Measurements from ENCODE around the gene ELL. TPM values are rescaled to one million over a fixed set of nuclear protein-coding genes. Genes with fewer than 3 reads are reported as not detected.
"Not testable (repeated sequence)": the region's sequence is repeated elsewhere in the genome, so short reads cannot be mapped to it uniquely, and the experiment has no call there.

The ELL gene
- total RNA-seq, 4 donors from 2014 or later, result 9.1 to 35.1 (median 20.1) TPM

- H3K9me3 ChIP-seq, result no peaks in the 10 kb centered on the region
- peaks cover 34 to 45% (median 40%) of the 10 kb centered on the region in 4 donors for H3K4me1 ChIP-seq
- intact Hi-C loops (cut with DNase I), result loop anchor here (5.0 kb wide), 1 partner anchor 135 kb away; no protein-coding TSS in a partner anchor
- no peak for TF ChIP-seq POLR2AphosphoS5 (IDR thresholded peaks at IDR 0.05)
- TF ChIP-seq POLR2A (IDR thresholded peaks at IDR 0.05; ENCODE audit: low read depth), result no peak
- TF ChIP-seq EP300 (IDR thresholded peaks at IDR 0.05), result no peak
- TF ChIP-seq CTCF (IDR thresholded peaks at IDR 0.05), result no peak
- H3K27me3 ChIP-seq, result no peaks in the 10 kb centered on the region
- no peak overlapping the region for H3K27ac ChIP-seq (replicated peaks in 1 of 4)
- no peak overlapping the region for H3K4me3 ChIP-seq
- no peak for DNase-seq (ENCODE audit: extremely low spot score)
- H3K36me3 ChIP-seq, result no peaks in the 10 kb centered on the region
- WGBS, result 77% methylated on average over 16 of the region's 16 CpGs
Measured at GRCh38 chr19:18412610-18413239, 109.1 kb downstream of the ELL start.

GRCh38 chr19:18408053-18408476, 113.8 kb downstream of the ELL start:
- Histone ChIP-seq H3K4me1 (peaks cover 0 to 7% (median 3%) of the 10 kb centered on the region in 4 donors), H3K9me3 (no peaks in the 10 kb centered on the region), H3K27me3 (no peaks in the 10 kb centered on the region), H3K27ac (replicated peaks in 1 of 4) (no peak overlapping the region), H3K4me3 (no peak overlapping the region), H3K36me3 (no peaks in the 10 kb centered on the region)
- TF ChIP-seq CTCF (IDR thresholded peaks at IDR 0.05), result peak in 1 of 3 experiments; percentile 40
- no peak for TF ChIP-seq EP300 (IDR thresholded peaks at IDR 0.05)
- no peak for TF ChIP-seq POLR2AphosphoS5 (IDR thresholded peaks at IDR 0.05)
- no peak for TF ChIP-seq POLR2A (IDR thresholded peaks at IDR 0.05; ENCODE audit: low read depth)
- no peak for DNase-seq (ENCODE audit: extremely low spot score)
- 71% methylated on average over 8 of the region's 10 CpGs for WGBS
- intact Hi-C loops (cut with DNase I), result loop anchor here (2.0 kb wide), 1 partner anchor 59 kb away; no protein-coding TSS in a partner anchor

DNA sequence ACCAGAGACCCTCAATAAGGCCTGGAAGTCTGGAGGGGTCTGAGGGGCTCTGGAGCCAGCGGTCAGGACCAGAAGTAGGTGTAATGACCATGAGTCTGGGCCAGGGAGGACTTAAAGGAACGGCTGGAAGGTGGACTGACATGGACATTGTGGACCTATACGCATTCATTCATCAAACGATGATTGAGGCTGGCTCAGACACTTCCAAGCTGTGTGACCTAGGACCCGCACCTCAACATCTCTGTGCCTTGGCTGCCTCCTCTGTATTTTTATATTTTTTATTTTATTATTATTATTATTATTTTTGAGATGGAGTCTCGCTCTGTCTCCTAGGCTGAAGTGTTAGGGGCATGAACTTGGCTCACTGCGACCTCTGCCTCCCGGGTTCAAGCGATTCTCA, 115.1 kb downstream of the ELL start:
- WGBS, result 94% methylated on average over 9 of the region's 9 CpGs
- no peak for DNase-seq (ENCODE audit: extremely low spot score)
- intact Hi-C loops (cut with DNase I), result no loop called here

DNA sequence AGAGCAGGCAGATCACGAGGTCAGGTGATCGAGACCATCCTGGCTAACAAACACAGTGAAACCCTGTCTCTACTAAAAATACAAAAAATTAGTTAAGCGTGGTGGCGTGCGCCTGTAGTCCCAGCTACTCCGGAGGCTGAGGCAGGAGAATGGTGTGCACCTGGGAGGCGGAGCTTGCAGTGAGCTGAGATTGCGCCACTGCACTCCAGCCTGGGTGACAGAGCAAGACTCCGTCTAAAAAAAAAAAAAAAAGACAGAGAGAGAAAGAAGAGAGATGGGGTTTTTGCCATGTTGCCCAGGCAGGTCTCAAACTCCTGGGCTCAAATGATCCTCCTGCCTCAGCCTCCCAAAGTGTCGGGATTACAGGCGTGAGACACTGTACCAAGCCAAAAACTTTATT, 116.1 kb downstream of the ELL start:
- intact Hi-C loops (cut with DNase I); H3K4me3 ChIP-seq; H3K4me1 ChIP-seq; H3K27me3 ChIP-seq; DNase-seq (ENCODE audit: extremely low spot score); H3K36me3 ChIP-seq; H3K9me3 ChIP-seq; H3K27ac ChIP-seq (replicated peaks in 1 of 4): not testable (repeated sequence)
- WGBS, result 93% methylated on average over 11 of the region's 11 CpGs

More for the DNA sequence above, 115.1 kb downstream of the ELL start:
- no peak overlapping the region for H3K27ac ChIP-seq (replicated peaks in 1 of 4)
- H3K9me3 ChIP-seq, result no peaks in the 10 kb centered on the region
- H3K36me3 ChIP-seq, result no peaks in the 10 kb centered on the region
- no peak overlapping the region for H3K4me3 ChIP-seq
- peaks cover 0 to 7% (median 3%) of the 10 kb centered on the region in 4 donors for H3K4me1 ChIP-seq
- TF ChIP-seq POLR2A (IDR thresholded peaks at IDR 0.05; ENCODE audit: low read depth), result no peak
- TF ChIP-seq CTCF (IDR thresholded peaks at IDR 0.05), result no peak
- no peak for TF ChIP-seq EP300 (IDR thresholded peaks at IDR 0.05)
- no peaks in the 10 kb centered on the region for H3K27me3 ChIP-seq

- H3K9me3 ChIP-seq; H3K27me3 ChIP-seq; H3K36me3 ChIP-seq; H3K4me3 ChIP-seq; DNase-seq (ENCODE audit: extremely low spot score); intact Hi-C loops (cut with DNase I): not testable (repeated sequence)
- WGBS, result 85% methylated on average over 18 of the region's 18 CpGs
- H3K27ac ChIP-seq (replicated peaks in 1 of 4), result peak overlapping the region in 1 of 4 donors; percentile 27
- peaks cover 0 to 14% (median 5%) of the 10 kb centered on the region in 4 donors for H3K4me1 ChIP-seq
Measured at GRCh38 chr19:18402455-18403248, 119.2 kb downstream of the ELL start.
